Fibroblast of lung (primary cell): Measurements from ENCODE around the gene ARHGAP42. TPM values are rescaled to one million over a fixed set of nuclear protein-coding genes. Genes with fewer than 3 reads are reported as not detected.
"Not testable (repeated sequence)": the region's sequence is repeated elsewhere in the genome, so short reads cannot be mapped to it uniquely, and the experiment has no call there.

Experiments
- DNase-seq, 2 donors: peaks; one replicate each; pipeline versions ENCODE4 v3.0.0 to v3.0.0-alpha.2; 2010; ENCODE audit warnings: low read depth in 2 of 2
- H2AFZ ChIP-seq: 2 replicates; pipeline ENCODE4 v1.5.1; 2012; ENCODE audit warnings: low read length, control low read depth, inconsistent platforms
- H3K27ac ChIP-seq: 2 replicates; pipeline ENCODE4 v1.5.1; 2011; ENCODE audit warnings: low read length, control low read depth; ENCODE audit not compliant: insufficient read depth
- H3K27me3 ChIP-seq: 2 replicates; pipeline ENCODE4 v1.5.1; 2011; ENCODE audit warnings: mild to moderate bottlenecking, low read length; ENCODE audit not compliant: control insufficient read depth, insufficient read depth
- H3K36me3 ChIP-seq: 2 replicates; pipeline ENCODE4 v1.5.1; 2011; ENCODE audit warnings: low read length; ENCODE audit not compliant: control insufficient read depth, insufficient read depth
- H3K4me1 ChIP-seq: 2 replicates; pipeline ENCODE4 v1.5.1; 2011; ENCODE audit warnings: low read length; ENCODE audit not compliant: control insufficient read depth, insufficient read depth; ENCODE audit errors: extremely low read depth
- H3K4me2 ChIP-seq: 2 replicates; pipeline ENCODE4 v1.5.1; 2011; ENCODE audit warnings: low read length, control low read depth; ENCODE audit not compliant: insufficient read depth; ENCODE audit errors: extremely low read depth
- H3K4me3 ChIP-seq, 4 experiments: fragments of 200-600 bp in 1 of 4; sonication (generic) in 1 of 4; replicated peaks in 1 of 4; 2 replicates each; pipeline ENCODE4 v1.5.1; 2011 to 2016; ENCODE audit warnings: low read length in 4 of 4, low read depth in 3 of 4, mild to moderate bottlenecking in 3 of 4, control low read depth in 2 of 4, inconsistent platforms in 1 of 4, mixed read lengths in 1 of 4; ENCODE audit not compliant: insufficient read depth in 1 of 4; ENCODE audit errors: control extremely low read depth in 1 of 4
- H3K79me2 ChIP-seq: 2 replicates; pipeline ENCODE4 v1.5.1; 2012; ENCODE audit warnings: mild to moderate bottlenecking, low read length, inconsistent platforms; ENCODE audit not compliant: control insufficient read depth, insufficient read depth
- H3K9ac ChIP-seq: 2 replicates; pipeline ENCODE4 v1.5.1; 2011; ENCODE audit warnings: mild to moderate bottlenecking, low read length, control low read depth; ENCODE audit not compliant: insufficient read depth
- H3K9me3 ChIP-seq: 2 replicates; pipeline ENCODE4 v1.5.1; 2012; ENCODE audit warnings: low read depth, low read length; ENCODE audit not compliant: control insufficient read depth, insufficient read depth
- H4K20me1 ChIP-seq: 2 replicates; pipeline ENCODE4 v1.5.1; 2011; ENCODE audit warnings: low read length; ENCODE audit not compliant: control insufficient read depth, insufficient read depth; ENCODE audit errors: extremely low read depth
- CTCF ChIP-seq, 2 donors: IDR thresholded peaks in 1 of 2; conservative IDR thresholded peaks in 1 of 2; 1 replicate in 1 of 2; 2 replicates in 1 of 2; pipeline ENCODE4 v1.5.1; 2011 to 2012; ENCODE audit warnings: low read length in 2 of 2, control low read depth in 1 of 2, inconsistent platforms in 1 of 2, low read depth in 1 of 2, mild to moderate bottlenecking in 1 of 2
- EZH2 ChIP-seq: IDR thresholded peaks from 2 replicates; pipeline ENCODE4 v1.5.1; 2012; ENCODE audit warnings: low read length, control low read depth, mild to moderate bottlenecking; ENCODE audit errors: missing control alignments
- polyA plus RNA-seq, 2 donors: library from polyadenylated mRNA; depleted of rRNA in 1 of 2; stranded (reverse) in 1 of 2; unstranded in 1 of 2; fragments of >200 nt; gene quantifications; 2 replicates each; pipeline ENCODE4 v1.2.1, GENCODE V29; 2011 to 2012; ENCODE audit warnings: missing spikeins in 1 of 2
- total RNA-seq: library from RNA; depleted of rRNA; stranded (reverse); fragments of >200 nt; gene quantifications from 2 replicates; pipeline ENCODE4 v1.2.1, GENCODE V29; 2014

ARHGAP42 gene
- total and polyA plus RNA-seq, 2 donors (not counting 1 experiment from before 2014, with no cell fraction given): 8.0 to 13.4 TPM

GRCh38 chr11:100748153-100748552, 61.1 kb downstream of the ARHGAP42 start:
- no peaks in the 10 kb centered on the region for H3K36me3 ChIP-seq
- H4K20me1 ChIP-seq: no peaks in the 10 kb centered on the region
- H3K4me3 ChIP-seq: no peak overlapping the region
- no peaks in the 10 kb centered on the region for H3K27me3 ChIP-seq
- no peak overlapping the region for H3K4me2 ChIP-seq
- no peaks in the 10 kb centered on the region for H3K79me2 ChIP-seq
- TF ChIP-seq EZH2 (no peak), CTCF (conservative IDR thresholded peaks at IDR 0.05 in 1 of 2, IDR thresholded peaks at IDR 0.05 in 1 of 2; ENCODE audit: low read depth in 1 of 2, low read length in 2 of 2) (no peak)
- no peaks in the 10 kb centered on the region for H3K4me1 ChIP-seq
- no peak for DNase-seq
- H3K27ac ChIP-seq: no peak overlapping the region
- H2AFZ ChIP-seq: no peak overlapping the region
- no peak overlapping the region for H3K9ac ChIP-seq
- H3K9me3 ChIP-seq: no peaks in the 10 kb centered on the region

GRCh38 chr11:100749887-100750565, 62.9 kb downstream of the ARHGAP42 start:
- H3K36me3 ChIP-seq, H3K4me1 ChIP-seq, H3K4me2 ChIP-seq, H3K79me2 ChIP-seq, H3K9me3 ChIP-seq, H4K20me1 ChIP-seq, DNase-seq, H3K4me3 ChIP-seq, H3K27ac ChIP-seq, H3K9ac ChIP-seq, H3K27me3 ChIP-seq, H2AFZ ChIP-seq: not testable (repeated sequence)

GRCh38 chr11:100750566-100750891, 63.4 kb downstream of the ARHGAP42 start:
- not testable (repeated sequence) for H3K9ac ChIP-seq, H3K9me3 ChIP-seq, H3K36me3 ChIP-seq, H3K79me2 ChIP-seq, H3K4me2 ChIP-seq, H3K27ac ChIP-seq, H3K27me3 ChIP-seq, H3K4me1 ChIP-seq, H2AFZ ChIP-seq, H4K20me1 ChIP-seq, DNase-seq, H3K4me3 ChIP-seq

- Histone ChIP-seq H3K4me1 (no peaks in the 10 kb centered on the region), H3K79me2 (no peaks in the 10 kb centered on the region), H3K4me3 (no peak overlapping the region), H2AFZ (no peak overlapping the region), H3K27ac (no peak overlapping the region), H4K20me1 (no peaks in the 10 kb centered on the region), H3K27me3 (no peaks in the 10 kb centered on the region), H3K9me3 (no peaks in the 10 kb centered on the region), H3K4me2 (no peak overlapping the region), H3K9ac (no peak overlapping the region), H3K36me3 (no peaks in the 10 kb centered on the region)
- TF ChIP-seq CTCF (conservative IDR thresholded peaks at IDR 0.05 in 1 of 2, IDR thresholded peaks at IDR 0.05 in 1 of 2; ENCODE audit: low read depth in 1 of 2, low read length in 2 of 2) (no peak), EZH2 (no peak)
- DNase-seq: no peak
Measured at GRCh38 chr11:100752371-100753171, 65.5 kb downstream of the ARHGAP42 start.
